NCI-H2196 treated with DMSO at 0.1 percent for 48 hours (cell line): ENCODE results near the gene POP5.
A peak's percentile ranks its signal among the peaks of the same experiment; 100 is the strongest.
"Not testable (repeated sequence)": the region's sequence is repeated elsewhere in the genome, so short reads cannot be mapped to it uniquely, and the experiment has no call there.

Experiments used
- DNase-seq: peaks from one replicate; lab custom pipeline; 2025; ENCODE audit not compliant: unreplicated experiment; lab: John Stamatoyannopoulos, UW

Gene POP5

GRCh38 chr12:120538281-120539156 lies 42.7 kb downstream of the POP5 start:
- peak; percentile 48 for DNase-seq

- no peak for DNase-seq
Measured at GRCh38 chr12:120537856-120538220, 43.4 kb downstream of the POP5 start.

GRCh38 chr12:120536064-120536791 lies 45.0 kb downstream of the POP5 start:
- no peak for DNase-seq

GRCh38 chr12:120534703-120535655 lies 46.2 kb downstream of the POP5 start:
- no peak for DNase-seq

- DNase-seq: peak; percentile 44
Measured at GRCh38 chr12:120534203-120534702, 46.9 kb downstream of the POP5 start, which contains the start of gene RNF10. RNF10 (plus strand) TSS chr12:120534356; CDS start chr12:120534812, 456 bp downstream.

GRCh38 chr12:120532701-120533238 lies 48.4 kb downstream of the POP5 start:
- no peak for DNase-seq

- not testable (repeated sequence) for DNase-seq
Measured at GRCh38 chr12:120530418-120530761, 50.8 kb downstream of the POP5 start.

- no peak for DNase-seq
Measured at GRCh38 chr12:120529641-120530417, 51.4 kb downstream of the POP5 start.

GRCh38 chr12:120528861-120529525 lies 52.2 kb downstream of the POP5 start, which contains the start of gene COQ5:
COQ5 (minus strand) TSS chr12:120529158; CDS start chr12:120529141, 17 bp downstream.
- DNase-seq: peak; percentile 65
